HG02870 (cell line): ENCODE results near the gene ZEB1.
"Not testable (repeated sequence)": the region's sequence is repeated elsewhere in the genome, so short reads cannot be mapped to it uniquely, and the experiment has no call there.

Experiments used
- ATAC-seq: cut with Tn5 transposase; IDR thresholded peaks from one replicate; pipeline ENCODE4 v1.9.1; 2021; ENCODE audit warnings: mild to moderate bottlenecking, moderate library complexity; ENCODE audit not compliant: unreplicated experiment

ZEB1 gene

DNA sequence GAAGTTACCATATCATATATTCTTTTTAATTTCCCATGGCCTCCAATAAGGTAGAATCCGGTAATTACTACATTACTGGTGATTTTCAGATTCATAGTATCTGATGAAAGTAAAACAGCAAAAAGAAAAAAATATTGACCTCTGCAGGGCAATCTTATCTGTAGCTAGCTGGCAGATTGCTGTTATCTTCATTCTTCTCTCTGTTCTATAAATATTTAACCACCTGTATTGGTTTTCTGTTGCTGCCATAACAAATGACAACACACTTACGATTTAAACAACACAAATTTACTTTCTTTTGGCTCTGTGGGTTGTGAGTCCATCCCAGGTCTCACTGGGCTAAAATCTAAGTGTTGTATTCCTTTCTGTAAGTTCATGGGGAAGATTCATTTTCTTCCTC lies 164.5 kb downstream of the ZEB1 start:
- no peak for ATAC-seq

DNA sequence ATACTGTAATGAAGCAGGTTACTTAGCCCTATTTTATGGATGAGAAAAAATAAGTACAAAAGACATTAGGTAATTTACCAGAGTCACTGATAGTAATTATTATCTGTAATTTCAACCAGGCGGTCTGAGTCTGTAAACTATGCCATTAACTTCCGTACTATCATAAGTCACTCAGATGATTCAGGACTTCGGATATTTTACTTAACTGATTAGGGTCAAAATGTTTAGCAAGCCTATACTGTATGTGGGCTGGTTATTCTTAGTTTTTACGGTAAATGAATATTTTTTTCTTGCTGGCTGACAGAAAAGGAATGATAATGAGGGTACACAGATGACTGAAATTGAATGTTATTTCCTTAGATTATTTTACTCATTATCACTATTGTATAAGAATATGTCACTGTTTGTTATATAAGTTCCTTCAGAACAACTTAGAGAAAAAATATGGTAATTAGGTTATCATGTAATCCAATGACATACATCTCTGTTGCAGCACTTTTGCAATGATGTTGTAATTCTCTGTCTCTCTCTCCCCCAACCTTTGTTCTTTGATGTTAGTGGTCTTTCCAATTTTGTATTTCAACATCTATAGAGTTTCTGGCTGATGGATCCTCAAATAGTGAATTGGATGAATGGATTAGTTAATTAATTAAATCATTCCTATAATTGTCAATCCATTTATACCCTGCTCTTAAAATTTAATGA lies 165.6 kb downstream of the ZEB1 start:
- ATAC-seq, result no peak

DNA sequence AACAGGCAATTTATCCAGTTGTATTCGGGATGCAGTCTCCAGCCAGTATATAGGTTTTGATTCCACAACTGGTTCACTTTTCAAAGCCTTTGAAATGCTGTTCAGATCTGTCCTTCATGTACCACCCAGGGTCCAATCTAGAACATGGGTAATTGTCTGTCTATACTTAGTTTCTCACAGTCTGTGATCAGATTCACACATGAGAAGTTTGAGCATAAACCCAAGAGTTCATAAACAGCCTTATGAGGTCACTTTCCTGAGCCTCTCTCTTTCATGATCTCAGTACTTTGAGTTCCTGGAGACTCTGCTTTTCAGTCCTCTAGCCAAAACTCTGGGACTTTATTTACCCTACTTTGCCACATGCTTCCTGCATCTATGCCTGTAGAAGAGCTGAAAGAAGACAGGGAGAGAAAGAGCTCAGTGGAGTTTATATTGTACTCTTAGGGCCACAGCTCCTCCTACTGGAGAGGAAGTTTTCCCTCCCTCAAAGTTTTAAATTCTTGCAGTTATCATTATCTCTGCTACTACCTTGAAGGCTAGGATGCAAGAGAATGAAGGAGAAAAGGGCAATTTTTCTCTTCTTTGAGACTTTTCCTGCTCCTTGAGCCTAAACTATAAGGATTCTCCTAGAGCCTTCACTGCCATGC lies 172.0 kb downstream of the ZEB1 start:
- ATAC-seq, result no peak

DNA sequence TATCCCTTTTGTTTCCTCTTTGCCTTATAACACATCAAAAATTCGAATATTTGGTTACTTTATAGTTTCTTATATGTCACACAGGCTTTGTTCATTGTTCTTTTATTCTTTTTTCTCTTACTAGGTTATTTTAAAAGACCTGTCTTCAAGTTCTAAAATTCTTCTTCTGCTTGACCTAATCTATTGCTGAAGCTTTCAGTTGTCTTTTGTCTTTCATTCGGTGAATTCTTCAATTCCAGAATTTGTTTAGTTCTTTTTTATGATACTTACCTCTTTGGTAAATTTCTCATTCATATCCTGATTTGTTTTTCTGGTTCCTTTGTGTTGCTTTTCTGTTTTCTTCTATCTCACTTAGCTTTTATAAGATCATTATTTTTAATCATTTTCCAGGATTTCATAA lies 188.4 kb downstream of the ZEB1 start:
- ATAC-seq, result no peak

DNA sequence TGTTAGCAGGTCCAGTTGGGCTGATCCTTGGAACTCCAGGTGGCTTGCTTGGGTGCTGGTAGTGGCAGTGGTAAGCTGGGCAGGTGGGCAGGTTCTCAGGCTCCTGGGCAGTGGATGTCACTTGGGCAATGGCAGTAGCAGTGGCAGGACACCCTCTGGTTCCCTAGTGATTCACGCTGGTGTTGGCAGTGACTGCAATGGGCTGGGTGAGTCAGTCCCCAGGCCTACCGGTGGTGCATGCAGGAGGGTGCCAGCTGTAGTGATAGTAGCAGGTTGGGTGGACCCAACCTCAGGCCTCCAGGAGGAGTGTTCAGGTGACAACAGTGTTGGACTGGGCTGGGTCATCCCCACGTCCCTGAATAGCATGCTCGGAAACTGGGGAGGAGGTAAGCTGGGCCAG lies 189.2 kb downstream of the ZEB1 start:
- ATAC-seq, result no peak

DNA sequence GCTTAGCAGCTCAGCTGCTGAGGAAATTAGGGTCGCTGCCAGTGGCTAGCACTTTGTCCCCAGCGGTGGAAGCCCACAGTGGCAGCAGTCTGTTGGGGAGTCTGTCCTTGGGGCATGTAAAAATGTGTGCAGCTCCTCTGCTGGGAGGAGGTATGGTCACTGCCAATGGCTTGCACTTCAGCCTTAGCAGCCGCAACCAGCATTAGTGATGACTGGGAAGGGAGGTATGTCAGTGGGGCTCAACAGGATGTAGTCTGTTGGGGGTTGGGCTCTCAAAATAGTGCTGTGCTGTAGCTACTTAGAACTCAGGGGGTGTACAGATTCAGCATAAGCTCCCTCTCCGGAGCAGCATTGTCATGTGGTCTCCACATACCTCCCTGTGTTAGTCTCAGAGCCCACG lies 189.9 kb downstream of the ZEB1 start:
- no peak for ATAC-seq

DNA sequence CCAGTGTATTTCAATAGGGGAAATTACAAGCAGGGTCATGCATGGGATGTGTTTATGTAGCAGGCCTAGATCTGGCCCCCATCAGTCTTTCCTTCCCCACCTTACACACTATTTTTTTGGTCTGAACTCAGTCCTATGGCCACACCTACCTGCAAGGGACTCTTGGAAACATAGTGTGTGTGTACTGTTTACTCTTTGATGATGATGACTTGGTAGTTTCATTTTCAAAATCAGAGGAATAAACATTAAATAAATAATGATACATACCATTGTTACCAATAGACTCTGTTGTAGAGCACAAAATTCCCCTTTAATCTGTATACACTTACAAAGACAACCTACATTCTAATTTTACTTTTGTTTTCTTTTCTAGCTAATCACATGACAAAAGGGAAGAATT lies 191.0 kb downstream of the ZEB1 start:
- no peak for ATAC-seq

DNA sequence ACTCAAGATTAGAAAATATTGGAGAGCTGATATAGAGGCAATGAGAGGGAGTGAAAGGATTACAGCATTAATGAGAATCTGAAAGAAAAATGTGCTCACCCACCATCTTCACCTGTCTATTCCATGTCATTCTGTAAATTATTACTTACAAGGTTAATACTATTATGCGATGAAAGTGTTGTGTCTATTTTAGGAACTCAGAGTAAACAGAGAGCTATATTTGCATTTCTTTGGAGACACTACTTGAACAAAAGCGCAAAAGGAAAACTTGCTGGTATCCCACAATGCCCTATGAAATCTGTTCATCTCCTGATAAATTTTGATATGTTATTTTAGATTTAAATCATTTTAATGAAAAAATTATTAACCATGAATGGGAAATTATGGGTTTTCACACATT lies 196.1 kb downstream of the ZEB1 start:
- no peak for ATAC-seq

DNA sequence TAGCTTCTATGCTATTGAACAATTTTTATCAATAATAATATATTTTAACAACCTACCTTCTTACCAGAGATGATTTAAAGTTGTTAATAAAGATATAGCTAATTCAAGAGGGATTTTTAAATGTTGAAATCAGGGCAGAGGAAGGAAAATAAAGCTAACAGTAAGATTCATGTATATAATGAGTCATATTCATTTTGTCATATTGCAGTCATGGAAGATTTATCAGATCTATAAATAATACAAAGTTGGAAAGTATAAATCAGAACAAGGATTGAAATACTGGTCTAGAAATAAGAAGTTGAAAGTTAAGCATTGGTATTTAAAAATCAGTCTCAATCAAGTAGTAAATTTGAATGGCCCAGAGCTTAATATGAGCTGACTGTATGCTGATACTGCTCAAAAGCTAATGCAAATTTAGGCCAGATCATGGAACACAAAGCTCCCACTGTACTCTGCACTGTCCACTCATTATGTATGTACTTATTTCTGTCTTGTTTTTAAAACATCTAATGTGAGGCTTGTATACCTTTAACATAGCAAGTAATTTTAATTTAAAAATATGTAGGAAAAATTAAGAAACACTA lies 196.9 kb downstream of the ZEB1 start:
- no peak for ATAC-seq

DNA sequence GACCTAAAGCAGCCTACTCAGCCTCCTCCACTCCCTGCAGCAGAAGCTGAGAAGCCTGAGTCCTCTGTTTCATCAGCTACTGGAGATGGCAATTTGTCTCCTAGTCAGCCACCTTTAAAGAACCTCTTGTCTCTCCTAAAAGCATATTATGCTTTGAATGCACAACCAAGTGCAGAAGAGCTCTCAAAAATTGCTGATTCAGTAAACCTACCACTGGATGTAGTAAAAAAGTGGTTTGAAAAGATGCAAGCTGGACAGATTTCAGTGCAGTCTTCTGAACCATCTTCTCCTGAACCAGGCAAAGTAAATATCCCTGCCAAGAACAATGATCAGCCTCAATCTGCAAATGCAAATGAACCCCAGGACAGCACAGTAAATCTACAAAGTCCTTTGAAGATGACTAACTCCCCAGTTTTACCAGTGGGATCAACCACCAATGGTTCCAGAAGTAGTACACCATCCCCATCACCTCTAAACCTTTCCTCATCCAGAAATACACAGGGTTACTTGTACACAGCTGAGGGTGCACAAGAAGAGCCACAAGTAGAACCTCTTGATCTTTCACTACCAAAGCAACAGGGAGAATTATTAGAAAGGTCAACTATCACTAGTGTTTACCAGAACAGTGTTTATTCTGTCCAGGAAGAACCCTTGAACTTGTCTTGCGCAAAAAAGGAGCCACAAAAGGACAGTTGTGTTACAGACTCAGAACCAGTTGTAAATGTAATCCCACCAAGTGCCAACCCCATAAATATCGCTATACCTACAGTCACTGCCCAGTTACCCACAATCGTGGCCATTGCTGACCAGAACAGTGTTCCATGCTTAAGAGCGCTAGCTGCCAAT lies 202.2 kb downstream of the ZEB1 start:
- no peak for ATAC-seq

DNA sequence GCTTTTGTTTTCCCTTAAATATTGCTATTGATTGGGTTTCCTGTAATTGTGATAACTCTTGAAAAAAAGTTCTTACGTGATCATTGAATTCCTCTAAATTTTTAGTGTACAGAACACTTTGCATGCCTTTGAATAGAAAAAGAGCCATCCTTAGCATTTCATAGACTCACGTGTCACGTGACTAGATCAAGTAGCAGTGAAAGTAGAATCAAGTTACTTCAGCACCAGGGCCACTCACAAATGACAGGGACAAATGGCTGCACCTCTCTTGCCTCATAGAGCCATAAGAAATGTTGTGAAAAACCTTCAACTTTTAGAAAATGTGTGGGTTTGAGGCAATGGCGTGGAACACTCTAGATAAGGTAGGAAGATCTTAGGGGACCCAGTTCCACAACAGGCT lies 203.8 kb downstream of the ZEB1 start:
- ATAC-seq, result no peak

DNA sequence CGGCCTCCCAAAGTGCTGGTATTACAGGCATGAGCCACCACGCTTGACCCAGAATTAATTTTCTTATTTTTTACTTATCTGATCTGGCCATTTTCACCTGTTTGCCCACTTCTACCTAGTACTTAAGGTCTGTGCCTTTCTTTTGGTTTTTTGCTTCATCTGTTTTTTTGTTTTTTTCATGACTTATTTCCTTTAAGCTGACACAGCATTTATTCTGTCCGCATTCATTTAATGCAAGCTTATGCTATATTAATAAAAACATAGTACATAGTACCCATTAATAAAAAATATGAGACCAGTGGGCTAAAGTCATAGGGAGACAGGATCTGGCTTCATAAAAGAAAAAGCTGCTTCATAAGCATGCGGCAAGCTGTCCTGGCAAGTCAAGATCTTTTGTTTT lies 205.4 kb downstream of the ZEB1 start:
- ATAC-seq, result no peak

DNA sequence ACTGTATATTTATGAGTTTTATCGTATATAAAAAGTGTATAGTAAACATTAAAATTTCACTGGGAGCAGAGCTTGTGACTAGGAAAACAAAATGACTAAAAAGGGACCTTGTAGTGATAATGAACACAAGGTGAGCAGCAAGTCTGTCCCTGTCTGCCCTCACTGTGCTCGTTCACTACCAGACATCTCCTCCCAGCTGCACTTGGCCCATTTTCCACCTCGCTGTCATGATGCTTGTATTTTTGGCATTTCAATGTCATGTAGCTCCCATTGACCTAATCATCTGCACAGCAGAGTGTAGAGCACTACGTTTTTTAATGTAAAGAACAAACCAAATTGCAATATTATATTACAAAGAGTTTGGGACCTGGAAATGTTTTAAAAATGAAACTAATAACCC lies 207.2 kb downstream of the ZEB1 start:
- ATAC-seq, result no peak

DNA sequence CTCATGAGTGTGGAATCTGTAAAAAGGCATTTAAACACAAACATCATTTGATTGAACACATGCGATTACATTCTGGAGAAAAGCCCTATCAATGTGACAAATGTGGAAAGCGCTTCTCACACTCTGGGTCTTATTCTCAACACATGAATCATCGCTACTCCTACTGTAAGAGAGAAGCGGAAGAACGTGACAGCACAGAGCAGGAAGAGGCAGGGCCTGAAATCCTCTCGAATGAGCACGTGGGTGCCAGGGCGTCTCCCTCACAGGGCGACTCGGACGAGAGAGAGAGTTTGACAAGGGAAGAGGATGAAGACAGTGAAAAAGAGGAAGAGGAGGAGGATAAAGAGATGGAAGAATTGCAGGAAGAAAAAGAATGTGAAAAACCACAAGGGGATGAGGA lies 207.7 kb downstream of the ZEB1 start:
- no peak for ATAC-seq

DNA sequence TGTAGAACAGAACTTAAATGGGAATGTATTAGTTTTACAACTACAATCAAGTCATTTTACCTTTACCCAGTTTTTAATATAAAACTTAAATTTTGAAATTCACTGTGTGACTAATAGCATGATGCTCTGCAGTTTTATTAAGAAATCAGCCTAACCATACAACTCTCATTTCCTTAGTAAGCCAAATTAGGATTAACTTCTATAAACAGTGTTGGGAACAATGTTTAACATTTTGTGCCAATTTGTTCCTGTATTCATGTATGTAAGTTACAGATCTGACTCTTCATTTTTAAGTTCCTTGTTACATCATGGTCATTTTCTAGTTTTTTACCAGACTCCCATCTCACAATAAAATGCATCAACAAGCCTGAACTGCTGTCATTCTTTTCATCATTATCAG lies 209.8 kb downstream of the ZEB1 start:
- ATAC-seq, result no peak

DNA sequence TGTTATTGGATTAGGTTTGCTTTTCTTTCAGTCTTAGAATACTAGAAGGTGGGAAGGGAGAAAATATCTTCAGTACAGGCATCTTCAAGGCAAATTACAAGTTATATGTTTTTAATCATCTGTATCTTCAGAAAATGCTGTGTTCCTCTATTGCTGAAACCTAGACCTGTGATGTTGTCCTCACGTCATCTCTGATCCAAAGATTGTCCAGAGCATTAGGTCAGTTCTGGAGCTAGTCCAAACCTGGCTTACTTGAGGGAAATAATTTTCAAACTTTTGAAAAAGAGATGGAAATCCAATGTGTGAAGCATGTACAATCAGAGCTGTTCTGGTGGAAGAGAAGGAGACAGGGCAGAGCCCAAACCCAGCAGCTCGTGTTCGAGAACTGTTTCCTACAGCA lies 217.3 kb downstream of the ZEB1 start:
- no peak for ATAC-seq

DNA sequence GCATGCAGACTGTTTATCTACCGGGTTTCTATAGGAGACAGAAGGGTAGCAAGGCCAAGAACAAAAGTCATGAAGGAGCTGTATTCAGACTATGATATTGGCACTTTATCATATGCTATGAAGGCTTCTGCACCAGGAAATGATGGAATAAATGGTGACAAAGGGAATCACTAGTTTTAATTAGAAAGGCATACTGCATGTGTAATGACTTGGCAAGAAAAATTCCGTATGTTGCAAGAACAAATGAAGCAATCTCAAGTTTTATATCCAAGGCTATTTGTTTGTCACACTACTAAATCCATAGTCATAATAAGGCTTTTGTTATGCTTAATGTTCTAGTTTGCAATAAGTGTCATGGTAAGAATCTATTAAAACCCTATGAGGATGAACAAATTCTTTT lies 230.9 kb downstream of the ZEB1 start:
- no peak for ATAC-seq

DNA sequence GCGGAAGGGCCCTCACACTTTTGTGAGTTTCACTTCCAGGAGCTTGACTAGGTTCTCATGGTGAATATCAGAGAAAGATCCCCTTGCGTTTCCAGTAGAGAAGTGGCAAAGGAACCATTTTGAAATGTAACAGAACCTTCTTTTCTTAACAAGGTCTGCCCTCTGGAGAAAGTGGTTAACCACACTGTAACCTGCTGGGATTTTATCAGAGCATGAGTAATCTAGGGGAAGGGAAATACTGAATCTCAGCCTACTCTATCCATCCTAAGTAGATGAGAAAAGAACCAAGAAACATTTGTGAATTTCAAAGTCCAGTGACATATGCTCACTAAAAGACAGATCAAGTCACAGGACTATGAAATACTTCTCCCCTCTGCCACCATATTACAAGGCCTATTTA lies 235.5 kb downstream of the ZEB1 start:
- no peak for ATAC-seq

DNA sequence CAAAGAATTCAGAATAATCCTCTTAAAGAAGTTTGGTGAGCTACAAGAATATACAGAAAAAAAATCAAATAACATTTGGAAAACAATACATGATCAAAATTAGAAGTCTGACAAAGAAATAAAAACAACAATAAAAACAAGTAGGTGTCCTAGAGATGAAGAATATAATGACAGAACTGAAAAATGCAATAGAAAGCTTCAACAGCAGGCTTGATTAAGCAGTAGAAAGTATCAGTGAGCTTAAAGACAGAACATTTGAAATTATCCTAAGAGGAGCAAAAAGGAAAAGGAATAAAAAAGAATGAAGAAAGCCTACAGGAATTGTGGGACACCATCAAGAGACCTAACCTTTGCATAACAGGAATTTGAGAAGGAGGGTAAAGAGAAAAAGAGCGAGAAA lies 238.8 kb downstream of the ZEB1 start:
- no peak for ATAC-seq

DNA sequence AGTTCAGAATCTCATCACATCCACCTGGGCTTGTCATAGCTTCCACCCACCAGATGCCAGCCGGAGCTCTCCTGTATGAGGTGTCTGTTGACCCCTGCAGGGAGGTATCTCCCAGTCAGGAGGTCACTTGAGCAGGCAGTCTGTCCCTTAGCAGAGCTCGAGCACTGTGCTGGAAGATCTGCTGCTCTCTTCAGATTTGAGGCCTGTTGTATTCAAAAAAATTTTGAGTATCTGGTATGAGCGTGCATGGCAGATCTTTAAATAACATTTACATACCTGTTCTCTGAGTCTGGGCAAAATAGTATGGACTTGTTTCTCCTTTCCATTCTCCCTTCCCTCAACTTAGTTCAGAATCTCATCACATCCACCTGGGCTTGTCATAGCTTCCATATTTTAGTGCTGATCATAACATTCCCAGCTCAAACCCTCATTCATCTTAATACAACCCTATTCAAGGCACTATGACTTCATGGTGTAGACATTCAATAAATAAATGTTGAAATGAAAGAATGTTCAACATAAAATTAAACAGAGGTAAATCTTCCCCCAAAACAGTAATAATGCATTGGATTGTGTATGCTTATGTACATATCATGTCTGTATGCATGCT lies 249.3 kb downstream of the ZEB1 start:
- not testable (repeated sequence) for ATAC-seq

DNA sequence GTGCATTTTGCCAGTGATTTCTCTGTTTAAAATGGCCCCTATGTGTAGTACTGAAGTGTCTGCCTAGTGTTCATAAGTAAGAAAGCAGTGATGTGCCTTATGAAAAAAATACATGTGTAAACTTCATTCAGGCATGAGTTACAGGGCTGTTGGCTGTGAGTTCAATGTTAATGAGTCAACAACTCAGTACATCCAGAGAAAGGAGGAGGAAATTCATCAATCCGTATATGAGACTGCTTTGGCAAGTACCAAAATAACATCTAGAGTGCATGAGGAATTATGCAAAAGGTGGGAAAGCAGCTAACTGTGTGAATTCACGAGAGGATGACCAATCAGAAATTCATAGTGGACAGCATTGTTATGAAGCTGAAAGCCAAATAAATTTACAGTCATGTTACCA lies 255.6 kb downstream of the ZEB1 start:
- no peak for ATAC-seq
